Mammary epithelial cell (primary cell): Measurements from ENCODE around the gene OVOL3.

Experiments used
- EZH2 ChIP-seq: IDR thresholded peaks from 2 replicates; pipeline ENCODE4 v1.6.1; 2012; ENCODE audit warnings: low read length, inconsistent platforms, borderline replicate concordance
- TF ChIP-seq, protein P1 (sequence below), 2 donors: IDR thresholded peaks in 1 of 2; conservative IDR thresholded peaks in 1 of 2; 2 replicates each; pipeline ENCODE4 v1.5.1; 2011 to 2012; ENCODE audit warnings: inconsistent platforms in 2 of 2, low read length in 2 of 2, mild to moderate bottlenecking in 2 of 2, control low read depth in 1 of 2, low read depth in 1 of 2; ENCODE audit not compliant: insufficient read depth in 1 of 2; ENCODE audit errors: extremely low read depth in 1 of 2

GRCh38 chr19:36090910-36091695 lies 19.8 kb upstream of the OVOL3 start:
- TF ChIP-seq, protein P1, sequence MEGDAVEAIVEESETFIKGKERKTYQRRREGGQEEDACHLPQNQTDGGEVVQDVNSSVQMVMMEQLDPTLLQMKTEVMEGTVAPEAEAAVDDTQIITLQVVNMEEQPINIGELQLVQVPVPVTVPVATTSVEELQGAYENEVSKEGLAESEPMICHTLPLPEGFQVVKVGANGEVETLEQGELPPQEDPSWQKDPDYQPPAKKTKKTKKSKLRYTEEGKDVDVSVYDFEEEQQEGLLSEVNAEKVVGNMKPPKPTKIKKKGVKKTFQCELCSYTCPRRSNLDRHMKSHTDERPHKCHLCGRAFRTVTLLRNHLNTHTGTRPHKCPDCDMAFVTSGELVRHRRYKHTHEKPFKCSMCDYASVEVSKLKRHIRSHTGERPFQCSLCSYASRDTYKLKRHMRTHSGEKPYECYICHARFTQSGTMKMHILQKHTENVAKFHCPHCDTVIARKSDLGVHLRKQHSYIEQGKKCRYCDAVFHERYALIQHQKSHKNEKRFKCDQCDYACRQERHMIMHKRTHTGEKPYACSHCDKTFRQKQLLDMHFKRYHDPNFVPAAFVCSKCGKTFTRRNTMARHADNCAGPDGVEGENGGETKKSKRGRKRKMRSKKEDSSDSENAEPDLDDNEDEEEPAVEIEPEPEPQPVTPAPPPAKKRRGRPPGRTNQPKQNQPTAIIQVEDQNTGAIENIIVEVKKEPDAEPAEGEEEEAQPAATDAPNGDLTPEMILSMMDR (conservative IDR thresholded peaks at IDR 0.05 in 1 of 2, IDR thresholded peaks at IDR 0.05 in 1 of 2; ENCODE audit: extremely low read depth in 1 of 2, insufficient read depth in 1 of 2, low read depth in 1 of 2, low read length in 2 of 2) = no peak
- no peak for TF ChIP-seq EZH2
